Breast epithelium (tissue), 4 donors: ENCODE data around the gene KRTAP22-1. TPM values are rescaled to one million over a fixed set of nuclear protein-coding genes. Genes with fewer than 3 reads are reported as not detected.

Experiments
- DNase-seq, 2 donors: peaks; one replicate each; pipeline ENCODE4 v3.0.0-alpha.2; 2019; ENCODE audit warnings: low spot score in 2 of 2
- H3K27ac ChIP-seq, 2 donors: fragments of 200-600 bp; sonication (generic) in 1 of 2; one replicate each; pipeline ENCODE4 v1.5.1; 2016 to 2019; ENCODE audit warnings: mild to moderate bottlenecking in 1 of 2
- H3K27me3 ChIP-seq, 2 donors: fragments of 200-600 bp; sonication (generic) in 1 of 2; one replicate each; pipeline versions ENCODE4 v1.5.1 to v1.6.0; 2017 to 2019; ENCODE audit warnings: control low read depth in 1 of 2, mild to moderate bottlenecking in 1 of 2
- H3K36me3 ChIP-seq: fragments of 200-600 bp; one replicate; pipeline ENCODE4 v1.5.1; 2019
- H3K4me1 ChIP-seq, 2 donors: fragments of 200-600 bp; sonication (generic); one replicate each; pipeline ENCODE4 v1.5.1; 2016 to 2019; ENCODE audit warnings: control low read depth in 1 of 2
- H3K4me3 ChIP-seq, 3 donors: fragments of 200-600 bp; sonication (generic); 1 replicate in 2 of 3; 2 replicates in 1 of 3; pipeline ENCODE4 v1.5.1; 2016 to 2019; ENCODE audit warnings: mild to moderate bottlenecking in 3 of 3, moderate library complexity in 2 of 3
- H3K9me3 ChIP-seq, 2 donors: fragments of 200-600 bp; sonication (generic) in 1 of 2; one replicate each; pipeline ENCODE4 v1.5.1; 2016 to 2019; ENCODE audit warnings: control low read depth in 1 of 2
- CTCF ChIP-seq, 3 donors: fragments of 450-650 bp; IDR thresholded peaks; one replicate each; pipeline ENCODE4 v1.5.1; 2016 to 2017; ENCODE audit warnings: antibody characterized with exemption in 3 of 3, mild to moderate bottlenecking in 3 of 3, moderate library complexity in 3 of 3
- POLR2A ChIP-seq: fragments of 450-650 bp; IDR thresholded peaks from one replicate; pipeline ENCODE4 v1.6.1; 2016; ENCODE audit warnings: antibody characterized with exemption, mild to moderate bottlenecking, moderate library complexity
- POLR2AphosphoS5 ChIP-seq, 3 donors: sonication (generic); formaldehyde crosslinking; IDR thresholded peaks; one replicate each; pipeline ENCODE4 v1.6.1; 2017; ENCODE audit warnings: antibody characterized with exemption in 3 of 3
- intact Hi-C: fragments of 100-400 bp; cut with DNase I; formaldehyde crosslinking; loops from one replicate; pipeline ENCODE4 v1.15.1; 2023; ENCODE audit warnings: low total_unique reads
- total RNA-seq, 3 donors: library from RNA; depleted of rRNA; stranded (reverse); fragments of >200 nt; gene quantifications; one replicate each; pipeline ENCODE4 v1.1.0, GENCODE V29; 2016

KRTAP22-1 gene
- total RNA-seq, 3 donors from 2014 or later = not detected

- Histone ChIP-seq H3K4me3 (no peak overlapping the region), H3K36me3 (no peaks in the 10 kb centered on the region), H3K27me3 (no peaks in the 10 kb centered on the region), H3K27ac (no peak overlapping the region), H3K4me1 (no peaks in the 10 kb centered on the region), H3K9me3 (peaks cover 0 to 10% of the 10 kb centered on the region in 2 donors)
- TF ChIP-seq POLR2A (no peak), CTCF (IDR thresholded peaks at IDR 0.05) (no peak), POLR2AphosphoS5 (IDR thresholded peaks at IDR 0.05) (no peak)
- no peak for DNase-seq
- intact Hi-C loops = no loop called here
Measured at GRCh38 chr21:30629200-30629599, 28.3 kb downstream of the KRTAP22-1 start.

GRCh38 chr21:30634906-30635305 lies 34.0 kb downstream of the KRTAP22-1 start, which contains the start of gene KRTAP20-2:
KRTAP20-2 (plus strand) TSS chr21:30635206; CDS start chr21:30635264, 58 bp downstream.
- Histone ChIP-seq H3K27me3 (no peaks in the 10 kb centered on the region), H3K36me3 (no peaks in the 10 kb centered on the region), H3K9me3 (no peaks in the 10 kb centered on the region), H3K4me3 (no peak within 1 kb of the TSS), H3K27ac (no peak within 1 kb of the TSS), H3K4me1 (no peaks in the 10 kb centered on the region)
- TF ChIP-seq POLR2A = no peak
- no peak for TF ChIP-seq POLR2AphosphoS5 (IDR thresholded peaks at IDR 0.05)
- no peak for TF ChIP-seq CTCF (IDR thresholded peaks at IDR 0.05)
- intact Hi-C loops = no loop called here
- no peak for DNase-seq

GRCh38 chr21:30638686-30639085 lies 37.8 kb downstream of the KRTAP22-1 start:
- Histone ChIP-seq H3K4me1 (no peaks in the 10 kb centered on the region), H3K9me3 (no peaks in the 10 kb centered on the region), H3K27ac (no peak overlapping the region), H3K27me3 (no peaks in the 10 kb centered on the region), H3K36me3 (no peaks in the 10 kb centered on the region), H3K4me3 (no peak overlapping the region)
- no peak for DNase-seq
- TF ChIP-seq POLR2A = no peak
- TF ChIP-seq CTCF (IDR thresholded peaks at IDR 0.05) = no peak
- no peak for TF ChIP-seq POLR2AphosphoS5 (IDR thresholded peaks at IDR 0.05)
- intact Hi-C loops = no loop called here

- no peak for TF ChIP-seq POLR2A
- no peak for TF ChIP-seq CTCF (IDR thresholded peaks at IDR 0.05)
- TF ChIP-seq POLR2AphosphoS5 (IDR thresholded peaks at IDR 0.05) = no peak
- DNase-seq = no peak
- H3K4me1 ChIP-seq = no peaks in the 10 kb centered on the region
- H3K27me3 ChIP-seq = no peaks in the 10 kb centered on the region
- no peak within 1 kb of the TSS for H3K4me3 ChIP-seq
- H3K9me3 ChIP-seq = no peaks in the 10 kb centered on the region
- H3K27ac ChIP-seq = no peak within 1 kb of the TSS
- no peaks in the 10 kb centered on the region for H3K36me3 ChIP-seq
- intact Hi-C loops = no loop called here
Measured at GRCh38 chr21:30642564-30642963, 41.7 kb downstream of the KRTAP22-1 start, which contains the start of gene KRTAP20-3. KRTAP20-3 (plus strand) TSS chr21:30642864.

- Histone ChIP-seq H3K36me3 (no peaks in the 10 kb centered on the region), H3K27me3 (no peaks in the 10 kb centered on the region), H3K4me3 (no peak overlapping the region), H3K4me1 (no peaks in the 10 kb centered on the region), H3K9me3 (no peaks in the 10 kb centered on the region), H3K27ac (no peak overlapping the region)
- DNase-seq = no peak
- TF ChIP-seq POLR2AphosphoS5 (IDR thresholded peaks at IDR 0.05) (no peak), CTCF (IDR thresholded peaks at IDR 0.05) (no peak), POLR2A (no peak)
- intact Hi-C loops = no loop called here
Measured at GRCh38 chr21:30646904-30647414, 46.1 kb downstream of the KRTAP22-1 start.

Other genes starting within 250 kb of the KRTAP22-1 start
- gene KRTAP13-2, start 228.8 kb upstream of the KRTAP22-1 start, total RNA-seq = not detected
- not detected for gene KRTAP13-1, start 205.1 kb upstream of the KRTAP22-1 start, total RNA-seq
- not detected for gene KRTAP13-3, start 175.2 kb upstream of the KRTAP22-1 start, total RNA-seq
- gene KRTAP13-4, start 170.9 kb upstream of the KRTAP22-1 start, total RNA-seq = not detected
- gene KRTAP15-1, start 160.8 kb upstream of the KRTAP22-1 start, total RNA-seq = not detected
- gene KRTAP19-1, start 120.7 kb upstream of the KRTAP22-1 start, total RNA-seq = not detected
- not detected for gene KRTAP19-2, start 113.7 kb upstream of the KRTAP22-1 start, total RNA-seq
- gene KRTAP19-3, start 109.1 kb upstream of the KRTAP22-1 start, total RNA-seq = not detected
- gene KRTAP19-4, start 103.9 kb upstream of the KRTAP22-1 start, total RNA-seq = not detected
- not detected for gene KRTAP19-5, start 98.9 kb upstream of the KRTAP22-1 start, total RNA-seq
- not detected for gene KRTAP19-6, start 59.2 kb upstream of the KRTAP22-1 start, total RNA-seq
- gene KRTAP19-7, start 39.8 kb upstream of the KRTAP22-1 start, total RNA-seq = not detected
- gene KRTAP22-2, start 10.7 kb upstream of the KRTAP22-1 start, total RNA-seq = not detected
- not detected for gene KRTAP6-3, start 8.6 kb upstream of the KRTAP22-1 start, total RNA-seq
- gene KRTAP6-2, start 2.2 kb upstream of the KRTAP22-1 start, total RNA-seq = not detected
- not detected for gene KRTAP6-1, start 12.8 kb downstream of the KRTAP22-1 start, total RNA-seq
- not detected for gene KRTAP20-1, start 15.3 kb downstream of the KRTAP22-1 start, total RNA-seq
- gene KRTAP20-4, start 19.5 kb downstream of the KRTAP22-1 start, total RNA-seq = not detected
- not detected for gene KRTAP20-2, start 34.1 kb downstream of the KRTAP22-1 start, total RNA-seq
- not detected for gene KRTAP20-3, start 41.8 kb downstream of the KRTAP22-1 start, total RNA-seq
- gene KRTAP21-3, start 117.7 kb downstream of the KRTAP22-1 start, total RNA-seq = not detected
- gene KRTAP21-2, start 146.2 kb downstream of the KRTAP22-1 start, total RNA-seq = not detected
- gene KRTAP21-1, start 154.3 kb downstream of the KRTAP22-1 start, total RNA-seq = not detected
- not detected for gene KRTAP8-1, start 212.2 kb downstream of the KRTAP22-1 start, total RNA-seq
- not detected for gene KRTAP7-1, start 228.7 kb downstream of the KRTAP22-1 start, total RNA-seq